H1 (cell line): ENCODE results near the gene RAN.
A peak's percentile ranks its signal among the peaks of the same experiment; 100 is the strongest.

Source experiments
- CHD1 ChIP-seq: IDR thresholded peaks from 2 replicates; pipeline ENCODE4 v1.6.1; 2012; ENCODE audit warnings: low read depth, low read length, improper control_type of control experiment
- EZH2 ChIP-seq: fragments of 200-600 bp; sonication (generic); IDR thresholded peaks from 2 replicates; pipeline ENCODE4 v1.7.1; 2012; ENCODE audit warnings: low read depth, mild to moderate bottlenecking, moderate library complexity, low read length, inconsistent platforms; ENCODE audit not compliant: severe bottlenecking
- KDM1A ChIP-seq: fragments of 200-600, 300-600 bp; sonication (generic); IDR thresholded peaks from 2 replicates; pipeline ENCODE4 v1.7.1; 2016; ENCODE audit warnings: mild to moderate bottlenecking, low read length, borderline replicate concordance
- NANOG ChIP-seq: IDR thresholded peaks from 2 replicates; pipeline ENCODE4 v1.6.1; 2011; ENCODE audit warnings: low read length, low read depth, mild to moderate bottlenecking, inconsistent platforms; ENCODE audit not compliant: insufficient read depth, poor library complexity, severe bottlenecking
- POLR2A ChIP-seq, 2 experiments: IDR thresholded peaks; 1 replicate in 1 of 2; 2 replicates in 1 of 2; pipeline ENCODE4 v1.6.1; 2011; ENCODE audit warnings: low read depth in 2 of 2, low read length in 2 of 2, mild to moderate bottlenecking in 2 of 2; ENCODE audit errors: control extremely low read depth in 1 of 2
- POLR2AphosphoS5 ChIP-seq: IDR thresholded peaks from 2 replicates; pipeline ENCODE4 v1.6.1; 2011; ENCODE audit warnings: low read depth, low read length
- SIN3A ChIP-seq, 2 experiments: IDR thresholded peaks in 1 of 2; conservative IDR thresholded peaks in 1 of 2; 2 replicates each; pipeline ENCODE4 v1.6.1; 2011 to 2012; ENCODE audit warnings: low read length in 2 of 2, improper control_type of control experiment in 1 of 2, low read depth in 1 of 2, mild to moderate bottlenecking in 1 of 2
- SRF ChIP-seq: IDR thresholded peaks from 2 replicates; pipeline ENCODE4 v1.6.1; 2011; ENCODE audit warnings: mild to moderate bottlenecking, low read depth, low read length, moderate library complexity
- SUZ12 ChIP-seq: fragments of 200-600 bp; sonication (generic); IDR thresholded peaks from 2 replicates; pipeline ENCODE4 v1.6.1; 2012; ENCODE audit warnings: mild to moderate bottlenecking, inconsistent platforms, low read length, moderate library complexity, mixed read lengths
- TCF12 ChIP-seq: IDR thresholded peaks from 2 replicates; pipeline ENCODE4 v1.6.1; 2011; ENCODE audit warnings: low read depth, mild to moderate bottlenecking, low read length
- TF ChIP-seq, protein P1 (sequence below), 3 experiments: IDR thresholded peaks; 1 replicate in 2 of 3; 2 replicates in 1 of 3; pipeline versions ENCODE4 v1.5.1 to v1.6.1; 2011; ENCODE audit warnings: low read length in 3 of 3, mild to moderate bottlenecking in 3 of 3, inconsistent platforms in 2 of 3, low read depth in 1 of 3, moderate library complexity in 1 of 3; ENCODE audit not compliant: insufficient read depth in 1 of 3; ENCODE audit errors: control extremely low read depth in 1 of 3

DNA sequence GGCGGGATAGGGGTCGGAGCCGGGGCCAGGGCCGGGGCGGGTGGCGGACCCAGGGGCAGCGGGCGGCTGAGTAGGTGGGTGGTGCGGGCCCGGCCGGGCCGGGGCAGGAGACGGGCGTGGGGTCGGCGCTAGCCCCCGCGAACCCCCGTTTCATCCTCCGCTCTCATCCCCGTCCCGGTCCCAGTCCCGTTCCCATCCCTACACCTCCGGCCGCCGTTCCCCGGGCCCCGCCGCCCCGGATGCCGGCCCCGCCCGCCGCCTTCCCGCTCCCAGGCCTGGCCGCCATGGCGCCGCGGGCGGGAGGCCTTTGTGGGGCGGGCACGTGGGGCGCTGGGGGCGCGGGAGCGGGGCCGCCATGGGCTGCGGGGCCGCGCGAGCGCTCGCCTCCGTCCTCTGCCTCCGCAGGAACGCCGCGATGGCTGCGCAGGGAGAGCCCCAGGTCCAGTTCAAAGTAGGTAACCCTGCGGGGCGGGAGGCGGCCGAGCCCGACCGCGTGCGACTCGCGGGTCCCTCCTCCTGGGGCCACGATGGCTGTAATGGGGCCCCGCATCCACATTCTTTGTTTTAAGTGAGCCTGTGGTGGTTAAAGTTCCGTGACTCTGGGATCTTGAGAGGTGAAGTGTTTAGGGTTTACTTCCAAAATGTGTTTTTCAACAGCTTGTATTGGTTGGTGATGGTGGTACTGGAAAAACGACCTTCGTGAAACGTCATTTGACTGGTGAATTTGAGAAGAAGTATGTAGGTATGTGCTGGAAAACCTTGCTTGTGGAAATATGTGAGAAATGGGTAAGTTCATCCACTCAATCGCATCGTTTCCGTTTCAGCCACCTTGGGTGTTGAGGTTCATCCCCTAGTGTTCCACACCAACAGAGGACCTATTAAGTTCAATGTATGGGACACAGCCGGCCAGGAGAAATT, 572 bp downstream of the RAN start:
- TF ChIP-seq NANOG (no peak), EZH2 (no peak), CHD1 (no peak), POLR2A (IDR thresholded peaks at IDR 0.05; ENCODE audit: control extremely low read depth in 1 of 2, low read depth in 2 of 2, low read length in 2 of 2) (peak; percentile 39 to 56; a peak in 2 of 3 replicates), POLR2AphosphoS5 (peak; percentile 68), TCF12 (no peak), KDM1A (no peak), SRF (no peak), SUZ12 (no peak), SIN3A (conservative IDR thresholded peaks at IDR 0.05 in 1 of 2, IDR thresholded peaks at IDR 0.05 in 1 of 2; ENCODE audit: low read depth in 1 of 2, low read length in 2 of 2) (0 out of 4 replicates have a peak, but pooled peaks of 1 of the 2 experiments have one; percentile 23)
- TF ChIP-seq, protein P1, sequence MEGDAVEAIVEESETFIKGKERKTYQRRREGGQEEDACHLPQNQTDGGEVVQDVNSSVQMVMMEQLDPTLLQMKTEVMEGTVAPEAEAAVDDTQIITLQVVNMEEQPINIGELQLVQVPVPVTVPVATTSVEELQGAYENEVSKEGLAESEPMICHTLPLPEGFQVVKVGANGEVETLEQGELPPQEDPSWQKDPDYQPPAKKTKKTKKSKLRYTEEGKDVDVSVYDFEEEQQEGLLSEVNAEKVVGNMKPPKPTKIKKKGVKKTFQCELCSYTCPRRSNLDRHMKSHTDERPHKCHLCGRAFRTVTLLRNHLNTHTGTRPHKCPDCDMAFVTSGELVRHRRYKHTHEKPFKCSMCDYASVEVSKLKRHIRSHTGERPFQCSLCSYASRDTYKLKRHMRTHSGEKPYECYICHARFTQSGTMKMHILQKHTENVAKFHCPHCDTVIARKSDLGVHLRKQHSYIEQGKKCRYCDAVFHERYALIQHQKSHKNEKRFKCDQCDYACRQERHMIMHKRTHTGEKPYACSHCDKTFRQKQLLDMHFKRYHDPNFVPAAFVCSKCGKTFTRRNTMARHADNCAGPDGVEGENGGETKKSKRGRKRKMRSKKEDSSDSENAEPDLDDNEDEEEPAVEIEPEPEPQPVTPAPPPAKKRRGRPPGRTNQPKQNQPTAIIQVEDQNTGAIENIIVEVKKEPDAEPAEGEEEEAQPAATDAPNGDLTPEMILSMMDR (IDR thresholded peaks at IDR 0.05; ENCODE audit: control extremely low read depth in 1 of 3, insufficient read depth in 1 of 3, low read depth in 1 of 3, low read length in 3 of 3) = no peak
